OCI-LY7 (cell line): ENCODE measurements around the gene WASF2. TPM values are rescaled to one million over a fixed set of nuclear protein-coding genes. Genes with fewer than 3 reads are reported as not detected.

ENCODE experiments used
- BruUV-seq: library from RNA; stranded (reverse); fragments of 400-500 nt; replicated peaks from 2 replicates; lab custom pipeline; 2021; lab: Mats Ljungman, UMichigan
- CTCF ChIA-PET: fragments of 300-600 bp; sonication (Branson Sonifier 250); formaldehyde crosslinking; loops from one replicate; lab custom pipeline; 2022; ENCODE audit warnings: antibody characterized with exemption; ENCODE audit not compliant: unreplicated experiment; lab: Charles Lee
- POLR2A ChIA-PET: fragments of 300-600 bp; sonication (Branson Sonifier 250); formaldehyde crosslinking; loops from one replicate; lab custom pipeline; 2022; ENCODE audit warnings: antibody characterized with exemption; lab: Charles Lee
- DNase-seq: peaks from one replicate; pipeline ENCODE4 v3.0.0-alpha.2; 2015; ENCODE audit warnings: low spot score
- H2AFZ ChIP-seq: fragments of 200-600 bp; sonication (generic), shearing (Covaris generic); 2 replicates; pipeline ENCODE4 v1.6.1; 2014; ENCODE audit warnings: mild to moderate bottlenecking, antibody characterized with exemption, low read length, moderate library complexity
- H3K27ac ChIP-seq: fragments of 200-600 bp; sonication (generic); 2 replicates; pipeline ENCODE4 v1.5.1; 2014; ENCODE audit warnings: mixed run types, low read depth, mild to moderate bottlenecking, moderate library complexity, low read length, inconsistent platforms; ENCODE audit not compliant: poor library complexity, severe bottlenecking
- H3K36me3 ChIP-seq: fragments of 200-600 bp; sonication (generic); 2 replicates; pipeline ENCODE4 v1.6.1; 2014; ENCODE audit warnings: mild to moderate bottlenecking, antibody characterized with exemption, low read length, moderate library complexity, mixed read lengths; ENCODE audit not compliant: insufficient read depth
- H3K4me1 ChIP-seq: fragments of 200-600 bp; sonication (generic); 2 replicates; pipeline ENCODE4 v1.5.1; 2014; ENCODE audit warnings: mild to moderate bottlenecking, low read length; ENCODE audit not compliant: insufficient read depth, poor library complexity, severe bottlenecking
- H3K4me2 ChIP-seq: fragments of 200-600 bp; sonication (generic); 2 replicates; pipeline ENCODE4 v1.6.1; 2014; ENCODE audit warnings: mild to moderate bottlenecking, low read length
- H3K4me3 ChIP-seq: fragments of 200-600 bp; sonication (generic); 2 replicates; pipeline ENCODE4 v1.5.1; 2014; ENCODE audit warnings: mild to moderate bottlenecking, low read depth, low read length; ENCODE audit not compliant: poor library complexity, severe bottlenecking
- H3K79me2 ChIP-seq: fragments of 200-600 bp; sonication (generic); 2 replicates; pipeline ENCODE4 v1.6.1; 2016; ENCODE audit warnings: low read depth, mild to moderate bottlenecking, low read length, moderate library complexity, mixed read lengths; ENCODE audit not compliant: insufficient read depth
- H3K9me2 ChIP-seq: fragments of 200-600 bp; sonication (generic); 2 replicates; pipeline ENCODE4 v1.6.1; 2016; ENCODE audit warnings: mild to moderate bottlenecking, low read length, mixed read lengths; ENCODE audit not compliant: insufficient read depth
- H3K9me3 ChIP-seq: fragments of 200-600 bp; sonication (generic); 2 replicates; pipeline ENCODE4 v1.6.1; 2014; ENCODE audit warnings: mild to moderate bottlenecking, mixed run types, low read length, mixed read lengths
- H4K20me1 ChIP-seq: fragments of 200-600 bp; sonication (generic); 2 replicates; pipeline ENCODE4 v1.6.1; 2014; ENCODE audit warnings: mild to moderate bottlenecking, antibody characterized with exemption, low read length, moderate library complexity, mixed read lengths; ENCODE audit not compliant: insufficient read depth
- EZH2phosphoT487 ChIP-seq: fragments of 200-600 bp; sonication (generic); IDR thresholded peaks from 2 replicates; pipeline ENCODE4 v1.6.1; 2018; ENCODE audit warnings: low read depth, borderline replicate concordance, mild to moderate bottlenecking, mixed run types, antibody characterized with exemption, low read length, moderate library complexity, mixed read lengths
- intact Hi-C: fragments of 100-400 bp; cut with micrococcal nuclease; formaldehyde crosslinking; loops from one replicate; pipeline ENCODE4 v1.10.0; 2022; ENCODE audit not compliant: unreplicated experiment
- total RNA-seq, 2 experiments: library from RNA; depleted of rRNA in 1 of 2; stranded (reverse); fragments of >200 nt in 1 of 2; shearing (Covaris generic) in 1 of 2; gene quantifications; 2 replicates each; pipeline ENCODE4 v1.2.3, GENCODE V29; 2014 to 2022
- TF ChIP-seq, protein P1 (sequence below): fragments of 200-600 bp; sonication (generic); conservative IDR thresholded peaks from 2 replicates; pipeline ENCODE4 v1.5.1; 2014; ENCODE audit warnings: mild to moderate bottlenecking, antibody characterized with exemption, low read length, moderate library complexity, mixed read lengths

Gene WASF2
- total RNA-seq, 2 experiments from 2014 or later: 26.9 to 106 TPM

DNA sequence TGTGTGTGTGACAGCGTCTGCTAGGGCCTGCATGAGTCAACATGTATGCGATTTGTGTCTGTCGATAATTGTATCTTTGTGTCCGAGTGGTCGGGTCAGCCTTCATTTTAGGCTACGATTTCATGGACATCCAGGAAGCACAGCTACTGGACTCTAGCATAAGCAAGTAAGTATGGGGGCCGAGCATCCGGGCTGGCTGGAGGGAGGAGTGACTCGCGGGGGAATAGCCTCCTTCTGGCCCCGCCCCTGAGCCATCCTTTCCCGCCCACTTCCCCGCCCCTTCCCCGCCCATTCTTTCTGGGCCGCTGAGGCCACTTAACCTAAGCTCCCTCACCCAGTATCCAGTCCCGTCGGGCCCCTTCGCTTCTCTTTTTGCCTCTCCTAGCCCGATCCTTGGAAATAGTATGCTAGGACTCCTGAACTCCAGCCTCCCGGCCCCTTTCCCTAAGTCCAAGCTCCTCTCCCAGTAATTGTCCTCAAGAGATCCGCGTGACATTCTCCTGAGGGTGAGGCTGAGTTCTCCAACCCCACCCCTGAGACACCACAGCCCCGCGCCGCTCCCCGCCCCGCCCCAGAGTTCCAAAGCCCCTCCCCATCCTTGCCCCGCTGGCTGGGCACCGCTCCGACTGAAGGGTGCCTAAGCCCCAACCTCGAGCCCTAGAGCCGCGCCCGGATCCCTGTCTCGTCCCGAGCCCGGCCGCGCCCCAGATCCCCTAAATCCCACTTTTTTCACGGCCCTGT, 124.4 kb downstream of the WASF2 start:
- POLR2A ChIA-PET: interaction anchor here (0.6 to 0.7 kb wide), 4 partner anchors 31 to 352 kb away, joined by 3 to 5 read pairs (median 4); no protein-coding TSS in a partner anchor
- no TSS peak for BruUV-seq
- Histone ChIP-seq H3K4me3 (peak overlapping the region; percentile 62), H3K4me2 (peak overlapping the region; percentile 87), H3K9me2 (no peaks in the 10 kb centered on the region), H2AFZ (peak overlapping the region; percentile 89), H3K27ac (peak overlapping the region; percentile 5), H4K20me1 (no peaks in the 10 kb centered on the region), H3K36me3 (no peaks in the 10 kb centered on the region), H3K4me1 (peaks cover 22% of the 10 kb centered on the region), H3K9me3 (no peaks in the 10 kb centered on the region), H3K79me2 (no peaks in the 10 kb centered on the region)
- peak; percentile 87 for DNase-seq
- CTCF ChIA-PET: interaction anchor here (0.6 to 1.0 kb wide), 7 partner anchors 8 to 1319 kb away, joined by 3 to 22 read pairs (median 7); partner anchors contain the start of gene SYTL1
- TF ChIP-seq EZH2phosphoT487: no peak
- TF ChIP-seq, protein P1, sequence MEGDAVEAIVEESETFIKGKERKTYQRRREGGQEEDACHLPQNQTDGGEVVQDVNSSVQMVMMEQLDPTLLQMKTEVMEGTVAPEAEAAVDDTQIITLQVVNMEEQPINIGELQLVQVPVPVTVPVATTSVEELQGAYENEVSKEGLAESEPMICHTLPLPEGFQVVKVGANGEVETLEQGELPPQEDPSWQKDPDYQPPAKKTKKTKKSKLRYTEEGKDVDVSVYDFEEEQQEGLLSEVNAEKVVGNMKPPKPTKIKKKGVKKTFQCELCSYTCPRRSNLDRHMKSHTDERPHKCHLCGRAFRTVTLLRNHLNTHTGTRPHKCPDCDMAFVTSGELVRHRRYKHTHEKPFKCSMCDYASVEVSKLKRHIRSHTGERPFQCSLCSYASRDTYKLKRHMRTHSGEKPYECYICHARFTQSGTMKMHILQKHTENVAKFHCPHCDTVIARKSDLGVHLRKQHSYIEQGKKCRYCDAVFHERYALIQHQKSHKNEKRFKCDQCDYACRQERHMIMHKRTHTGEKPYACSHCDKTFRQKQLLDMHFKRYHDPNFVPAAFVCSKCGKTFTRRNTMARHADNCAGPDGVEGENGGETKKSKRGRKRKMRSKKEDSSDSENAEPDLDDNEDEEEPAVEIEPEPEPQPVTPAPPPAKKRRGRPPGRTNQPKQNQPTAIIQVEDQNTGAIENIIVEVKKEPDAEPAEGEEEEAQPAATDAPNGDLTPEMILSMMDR: no peak
- intact Hi-C loops: loop anchor here (2.0 kb wide), 1 partner anchor 43 kb away; the partner anchor contains the start of gene TMEM222

DNA sequence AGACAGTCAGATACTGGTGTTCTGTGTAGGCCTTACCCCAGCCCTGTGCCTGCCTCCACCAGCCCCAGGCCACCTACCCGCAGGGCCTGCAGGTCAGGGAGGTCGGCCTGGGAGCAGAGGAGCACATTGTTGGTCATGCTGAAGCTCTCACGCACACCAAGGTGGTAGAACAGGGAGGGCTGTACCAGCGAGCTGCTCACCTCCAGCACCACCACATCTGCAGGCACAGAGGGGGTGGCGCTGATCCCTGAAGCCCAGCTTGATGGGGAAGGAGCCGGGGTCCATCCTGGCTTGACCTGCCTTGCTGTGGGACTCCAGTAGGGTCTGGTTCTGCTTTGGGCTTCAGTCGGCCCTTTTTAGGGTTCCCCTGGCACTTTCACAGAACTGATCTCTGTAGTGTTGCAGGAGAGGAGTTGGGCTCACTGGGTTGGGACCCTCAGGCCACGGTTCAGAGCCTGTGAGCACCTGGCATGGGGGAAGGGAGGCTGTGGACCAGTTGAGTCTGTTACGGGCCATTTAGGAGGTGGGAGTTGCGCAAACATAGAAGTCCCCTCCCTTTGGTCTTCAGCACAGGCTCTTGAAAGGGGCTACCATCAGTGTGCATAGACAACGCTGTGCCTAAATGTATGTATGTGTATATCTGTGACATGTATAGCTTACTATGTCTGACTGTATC, 125.1 kb downstream of the WASF2 start:
- Histone ChIP-seq H3K4me2 (peak overlapping the region; percentile 87), H2AFZ (peak overlapping the region; percentile 89), H3K27ac (peak overlapping the region; percentile 5), H3K79me2 (no peaks in the 10 kb centered on the region), H3K4me1 (peaks cover 22% of the 10 kb centered on the region), H3K9me3 (no peaks in the 10 kb centered on the region), H4K20me1 (no peaks in the 10 kb centered on the region), H3K4me3 (peak overlapping the region; percentile 62), H3K36me3 (no peaks in the 10 kb centered on the region), H3K9me2 (no peaks in the 10 kb centered on the region)
- no peak for DNase-seq
- intact Hi-C loops: loop anchor here (2.0 kb wide), 1 partner anchor 42 kb away; the partner anchor contains the start of gene TMEM222
- no TSS peak for BruUV-seq
- TF ChIP-seq, protein P1: no peak
- TF ChIP-seq EZH2phosphoT487: no peak
- ChIA-PET CTCF (interaction anchor here (0.8 to 1.0 kb wide), 3 partner anchors 8 to 298 kb away, joined by 5 to 7 read pairs (median 5); no protein-coding TSS in a partner anchor), POLR2A (interaction anchor here (0.6 kb wide), 1 partner anchor 351 kb away, joined by 3 read pairs; no protein-coding TSS in a partner anchor)
